Measurements from ENCODE around the gene KIAA1755. TPM values are rescaled to one million over a fixed set of nuclear protein-coding genes. Genes with fewer than 3 reads are reported as not detected.
"Not testable (repeated sequence)": the region's sequence is repeated elsewhere in the genome, so short reads cannot be mapped to it uniquely, and the experiment has no call there.

The KIAA1755 gene
- total RNA-seq, 1 donor from 2014 or later: 17.8 TPM

DNA sequence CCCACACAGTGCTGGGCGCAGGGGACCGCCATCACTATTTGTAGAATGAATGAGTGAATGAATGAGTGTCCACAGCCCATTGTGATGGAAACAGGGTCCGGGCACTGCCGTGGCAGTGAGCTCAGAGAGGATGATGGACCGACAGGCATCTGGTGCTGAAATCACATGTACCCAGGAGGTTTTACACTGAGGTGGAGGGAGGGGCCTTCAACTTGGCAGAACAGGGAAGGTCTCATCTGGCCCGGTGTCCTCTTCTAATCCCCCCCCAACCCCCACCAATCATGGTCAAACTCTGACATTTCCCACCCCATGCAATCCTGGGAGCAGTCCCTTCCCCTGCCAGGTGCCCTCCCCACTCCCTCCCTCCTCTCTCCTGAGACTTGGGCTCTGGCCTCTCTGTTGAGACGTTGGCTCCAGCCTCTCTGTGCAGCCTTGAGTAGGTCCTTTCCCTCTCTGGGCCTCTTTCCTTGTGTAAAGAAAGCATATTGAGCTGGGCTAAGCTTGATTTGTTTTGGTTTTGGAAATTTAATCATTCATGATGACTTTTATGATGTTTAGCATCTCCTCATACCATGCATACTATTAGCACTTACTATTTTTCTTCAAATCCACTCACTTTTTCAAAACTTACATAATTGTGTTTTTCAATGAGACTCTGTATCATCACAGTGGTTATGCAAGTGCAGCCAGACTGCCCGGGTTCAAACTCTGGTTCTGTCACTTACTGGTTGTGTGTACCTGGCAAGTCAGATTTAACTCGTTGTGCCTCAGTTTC is 10.8 kb downstream of the KIAA1755 start:
- no peak overlapping the region for H3K4me3 Mint-ChIP-seq (ENCODE audit: unreplicated experiment)
- no peak overlapping the region for H3K27ac Mint-ChIP-seq (ENCODE audit: unreplicated experiment)
- TF ChIP-seq, protein P1, sequence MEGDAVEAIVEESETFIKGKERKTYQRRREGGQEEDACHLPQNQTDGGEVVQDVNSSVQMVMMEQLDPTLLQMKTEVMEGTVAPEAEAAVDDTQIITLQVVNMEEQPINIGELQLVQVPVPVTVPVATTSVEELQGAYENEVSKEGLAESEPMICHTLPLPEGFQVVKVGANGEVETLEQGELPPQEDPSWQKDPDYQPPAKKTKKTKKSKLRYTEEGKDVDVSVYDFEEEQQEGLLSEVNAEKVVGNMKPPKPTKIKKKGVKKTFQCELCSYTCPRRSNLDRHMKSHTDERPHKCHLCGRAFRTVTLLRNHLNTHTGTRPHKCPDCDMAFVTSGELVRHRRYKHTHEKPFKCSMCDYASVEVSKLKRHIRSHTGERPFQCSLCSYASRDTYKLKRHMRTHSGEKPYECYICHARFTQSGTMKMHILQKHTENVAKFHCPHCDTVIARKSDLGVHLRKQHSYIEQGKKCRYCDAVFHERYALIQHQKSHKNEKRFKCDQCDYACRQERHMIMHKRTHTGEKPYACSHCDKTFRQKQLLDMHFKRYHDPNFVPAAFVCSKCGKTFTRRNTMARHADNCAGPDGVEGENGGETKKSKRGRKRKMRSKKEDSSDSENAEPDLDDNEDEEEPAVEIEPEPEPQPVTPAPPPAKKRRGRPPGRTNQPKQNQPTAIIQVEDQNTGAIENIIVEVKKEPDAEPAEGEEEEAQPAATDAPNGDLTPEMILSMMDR (IDR thresholded peaks at IDR 0.05): no peak

GRCh38 chr20:38248133-38248532 is 12.4 kb downstream of the KIAA1755 start:
- no peak overlapping the region for H3K27ac Mint-ChIP-seq (ENCODE audit: unreplicated experiment)
- peaks cover 33% of the 10 kb centered on the region for H3K4me1 Mint-ChIP-seq (ENCODE audit: low read depth)
- TF ChIP-seq, protein P1 (IDR thresholded peaks at IDR 0.05): no peak
- no peaks in the 10 kb centered on the region for H3K27me3 Mint-ChIP-seq (ENCODE audit: low read depth)
- H3K4me3 Mint-ChIP-seq (ENCODE audit: unreplicated experiment): no peak overlapping the region
- H3K9me3 Mint-ChIP-seq (ENCODE audit: low read depth): peaks cover 2% of the 10 kb centered on the region
- DNase-seq (ENCODE audit: low spot score): peak; percentile 15
- peaks cover 18% of the 10 kb centered on the region for H3K36me3 Mint-ChIP-seq (ENCODE audit: low read depth)

More for the DNA sequence above, 10.8 kb downstream of the KIAA1755 start:
- peaks cover 7% of the 10 kb centered on the region for H3K36me3 Mint-ChIP-seq (ENCODE audit: low read depth)
- peaks cover 45% of the 10 kb centered on the region for H3K4me1 Mint-ChIP-seq (ENCODE audit: low read depth)
- H3K27me3 Mint-ChIP-seq (ENCODE audit: low read depth): no peaks in the 10 kb centered on the region
- peak; percentile 58 for DNase-seq (ENCODE audit: low spot score)
- no peaks in the 10 kb centered on the region for H3K9me3 Mint-ChIP-seq (ENCODE audit: low read depth)

DNA sequence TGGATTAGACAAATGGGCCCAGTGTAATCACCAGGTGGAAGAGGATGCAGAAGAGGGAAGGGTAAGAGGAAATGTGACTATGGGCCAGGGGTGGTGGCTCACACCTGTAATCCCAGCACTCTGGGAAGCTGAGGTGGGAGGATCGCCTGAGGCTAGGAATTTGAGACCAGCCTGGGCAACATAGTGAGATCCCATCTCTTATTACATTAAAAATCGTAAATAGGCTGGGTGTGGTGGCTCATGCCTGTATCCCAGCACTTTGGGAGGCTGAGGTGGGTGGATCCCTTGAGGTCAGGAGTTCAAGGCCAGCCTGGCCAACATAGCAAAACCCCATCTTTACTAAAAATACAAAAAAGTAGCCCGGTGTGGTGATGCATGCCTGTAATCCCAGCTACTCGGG is 12.8 kb downstream of the KIAA1755 start:
- not testable (repeated sequence) for H3K27me3 Mint-ChIP-seq (ENCODE audit: low read depth); H3K27ac Mint-ChIP-seq (ENCODE audit: unreplicated experiment); H3K4me3 Mint-ChIP-seq (ENCODE audit: unreplicated experiment); H3K9me3 Mint-ChIP-seq (ENCODE audit: low read depth)
- Mint-ChIP-seq H3K4me1 (ENCODE audit: low read depth) (peaks cover 29% of the 10 kb centered on the region), H3K36me3 (ENCODE audit: low read depth) (peaks cover 21% of the 10 kb centered on the region)
- peak; percentile 9 for DNase-seq (ENCODE audit: low spot score)

- Mint-ChIP-seq H3K9me3 (ENCODE audit: low read depth) (peaks cover 5% of the 10 kb centered on the region), H3K36me3 (ENCODE audit: low read depth) (peaks cover 24% of the 10 kb centered on the region), H3K27me3 (ENCODE audit: low read depth) (no peaks in the 10 kb centered on the region), H3K4me1 (ENCODE audit: low read depth) (peaks cover 23% of the 10 kb centered on the region), H3K4me3 (ENCODE audit: unreplicated experiment) (no peak overlapping the region), H3K27ac (ENCODE audit: unreplicated experiment) (no peak overlapping the region)
- TF ChIP-seq, protein P1 (IDR thresholded peaks at IDR 0.05): no peak
- DNase-seq (ENCODE audit: low spot score): peak; percentile 54
These were observed 13.4 kb downstream of the KIAA1755 start for GRCh38 chr20:38247166-38247509.

- H3K27ac Mint-ChIP-seq (ENCODE audit: unreplicated experiment): peak overlapping the region; percentile 80
- DNase-seq (ENCODE audit: low spot score): peak; percentile 72
- H3K4me1 Mint-ChIP-seq (ENCODE audit: low read depth): peaks cover 21% of the 10 kb centered on the region
- no peak overlapping the region for H3K4me3 Mint-ChIP-seq (ENCODE audit: unreplicated experiment)
- H3K9me3 Mint-ChIP-seq (ENCODE audit: low read depth): peaks cover 5% of the 10 kb centered on the region
- TF ChIP-seq, protein P1 (IDR thresholded peaks at IDR 0.05): no peak
- no peaks in the 10 kb centered on the region for H3K27me3 Mint-ChIP-seq (ENCODE audit: low read depth)
- peaks cover 26% of the 10 kb centered on the region for H3K36me3 Mint-ChIP-seq (ENCODE audit: low read depth)
These were observed 14.0 kb downstream of the KIAA1755 start for GRCh38 chr20:38246357-38247165.

All from chondrocyte (in vitro differentiated cells).